ENCODE measurements around the gene PTPN22. TPM values are rescaled to one million over a fixed set of nuclear protein-coding genes. Genes with fewer than 3 reads are reported as not detected.
A peak's percentile ranks its signal among the peaks of the same experiment; 100 is the strongest.

Gene PTPN22
- total and polyA plus RNA-seq, 2 donors from 2014 or later, result 0.32 to 6.6 TPM

DNA sequence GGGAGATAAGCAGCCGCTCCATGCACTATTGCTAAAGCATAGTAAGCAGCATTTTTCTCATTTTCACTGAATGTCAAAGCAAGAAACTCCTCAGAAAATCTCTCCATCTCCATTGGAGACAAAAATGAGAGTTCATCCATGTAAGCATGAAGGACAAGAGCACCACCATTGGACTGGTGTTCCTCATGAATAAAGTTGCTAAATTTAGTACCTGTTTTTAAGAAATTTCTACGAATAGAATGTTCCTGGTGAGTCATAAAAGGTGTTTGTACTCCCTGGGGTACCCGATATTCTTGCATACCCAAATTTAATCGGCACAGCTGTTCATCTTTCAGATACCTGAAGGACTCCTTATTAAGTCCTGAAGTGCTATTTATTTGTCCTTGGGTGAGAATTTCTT is 74.0 kb downstream of the PTPN22 start:
- no peak overlapping the region for H3K27ac ChIP-seq (ENCODE audit: low read depth in 2 of 2, low read length in 2 of 2)
- no peak for DNase-seq
- no peak for FAIRE-seq
- H3K9me3 ChIP-seq (ENCODE audit: control insufficient read depth in 2 of 3, insufficient read depth in 1 of 3, low read length in 3 of 3), result no peaks in the 10 kb centered on the region
- H3K4me1 ChIP-seq (ENCODE audit: control insufficient read depth in 2 of 3, insufficient read depth in 2 of 3, low read depth in 1 of 3, low read length in 3 of 3), result peaks cover 0 to 20% (median 13%) of the 10 kb centered on the region in 3 donors
- H3K36me3 ChIP-seq (ENCODE audit: control insufficient read depth in 2 of 3, insufficient read depth in 3 of 3, low read length in 3 of 3), result peaks cover 3 to 7% (median 6%) of the 10 kb centered on the region in 3 donors
- no peaks in the 10 kb centered on the region for H3K27me3 ChIP-seq (ENCODE audit: control insufficient read depth, insufficient read depth, low read length)
- no peak overlapping the region for H3K9ac ChIP-seq (ENCODE audit: low read length in 3 of 3)
- no peak overlapping the region for H3K4me3 ChIP-seq (ENCODE audit: low read length in 3 of 3)
- TF ChIP-seq, protein P1, sequence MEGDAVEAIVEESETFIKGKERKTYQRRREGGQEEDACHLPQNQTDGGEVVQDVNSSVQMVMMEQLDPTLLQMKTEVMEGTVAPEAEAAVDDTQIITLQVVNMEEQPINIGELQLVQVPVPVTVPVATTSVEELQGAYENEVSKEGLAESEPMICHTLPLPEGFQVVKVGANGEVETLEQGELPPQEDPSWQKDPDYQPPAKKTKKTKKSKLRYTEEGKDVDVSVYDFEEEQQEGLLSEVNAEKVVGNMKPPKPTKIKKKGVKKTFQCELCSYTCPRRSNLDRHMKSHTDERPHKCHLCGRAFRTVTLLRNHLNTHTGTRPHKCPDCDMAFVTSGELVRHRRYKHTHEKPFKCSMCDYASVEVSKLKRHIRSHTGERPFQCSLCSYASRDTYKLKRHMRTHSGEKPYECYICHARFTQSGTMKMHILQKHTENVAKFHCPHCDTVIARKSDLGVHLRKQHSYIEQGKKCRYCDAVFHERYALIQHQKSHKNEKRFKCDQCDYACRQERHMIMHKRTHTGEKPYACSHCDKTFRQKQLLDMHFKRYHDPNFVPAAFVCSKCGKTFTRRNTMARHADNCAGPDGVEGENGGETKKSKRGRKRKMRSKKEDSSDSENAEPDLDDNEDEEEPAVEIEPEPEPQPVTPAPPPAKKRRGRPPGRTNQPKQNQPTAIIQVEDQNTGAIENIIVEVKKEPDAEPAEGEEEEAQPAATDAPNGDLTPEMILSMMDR (IDR thresholded peaks at IDR 0.05; ENCODE audit: borderline replicate concordance, extremely low read depth, insufficient read depth), result no peak
- intact Hi-C loops (cut with DNase I), result no loop called here

DNA sequence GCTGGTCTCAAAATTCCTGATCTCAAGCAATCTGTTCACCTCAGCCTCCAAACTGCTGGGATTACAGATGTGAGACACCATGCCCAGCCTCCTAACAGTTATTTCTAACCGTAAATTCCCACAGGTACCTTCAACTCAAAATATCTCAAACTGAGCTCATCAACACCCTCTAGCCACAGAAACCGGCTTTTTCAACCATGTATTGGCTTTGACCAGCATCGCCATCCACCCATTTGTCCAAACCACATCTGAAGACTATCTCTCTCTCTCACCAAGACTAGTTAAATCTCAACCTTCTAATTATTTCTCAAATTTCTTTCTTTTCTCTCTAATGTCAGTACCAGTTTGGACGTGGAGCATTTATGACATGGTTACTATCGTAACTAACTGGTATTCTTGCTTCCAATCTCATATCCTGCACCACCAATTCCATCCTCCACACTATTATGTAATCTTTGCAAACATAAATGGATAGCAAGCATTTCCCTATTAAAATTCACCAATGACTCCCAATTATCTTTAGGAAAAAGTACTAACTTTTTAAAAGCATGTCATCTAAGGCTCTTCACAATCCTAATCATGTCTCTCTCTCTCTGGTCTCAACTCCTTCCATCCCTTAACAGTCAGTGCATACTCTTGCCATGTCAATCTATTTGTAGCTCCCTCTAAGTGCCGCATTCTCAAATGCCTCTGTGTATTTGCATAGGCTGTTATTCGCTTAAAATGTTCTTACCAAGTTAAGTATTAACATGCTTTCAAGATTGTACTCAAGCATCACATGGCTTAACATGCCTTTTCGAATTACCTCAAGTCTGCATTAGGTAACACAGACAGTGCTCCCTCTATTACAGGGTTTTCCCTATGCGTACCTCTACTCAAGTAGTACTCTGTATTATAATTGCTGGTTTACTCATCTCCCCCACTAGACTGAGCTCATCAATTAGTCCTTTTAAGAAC is 77.4 kb downstream of the PTPN22 start:
- no peaks in the 10 kb centered on the region for H3K9me3 ChIP-seq (ENCODE audit: control insufficient read depth in 2 of 3, insufficient read depth in 1 of 3, low read length in 3 of 3)
- H3K9ac ChIP-seq (ENCODE audit: low read length in 3 of 3), result peak overlapping the region in 1 of 3 donors; percentile 6
- H3K4me3 ChIP-seq (ENCODE audit: low read length in 3 of 3), result peak overlapping the region in 1 of 3 donors; percentile 4
- H3K27me3 ChIP-seq (ENCODE audit: control insufficient read depth, insufficient read depth, low read length), result no peaks in the 10 kb centered on the region
- TF ChIP-seq, protein P1 (IDR thresholded peaks at IDR 0.05; ENCODE audit: borderline replicate concordance, extremely low read depth, insufficient read depth), result no peak
- H3K36me3 ChIP-seq (ENCODE audit: control insufficient read depth in 2 of 3, insufficient read depth in 3 of 3, low read length in 3 of 3), result peaks cover 3 to 7% (median 6%) of the 10 kb centered on the region in 3 donors
- peaks cover 0 to 20% (median 13%) of the 10 kb centered on the region in 3 donors for H3K4me1 ChIP-seq (ENCODE audit: control insufficient read depth in 2 of 3, insufficient read depth in 2 of 3, low read depth in 1 of 3, low read length in 3 of 3)
- peak in 2 of 5 donors; percentile 36 to 55 for DNase-seq
- FAIRE-seq, result peak; percentile 80
- intact Hi-C loops (cut with DNase I), result no loop called here
- peak overlapping the region; percentile 37 for H3K27ac ChIP-seq (ENCODE audit: low read depth in 2 of 2, low read length in 2 of 2)

DNA sequence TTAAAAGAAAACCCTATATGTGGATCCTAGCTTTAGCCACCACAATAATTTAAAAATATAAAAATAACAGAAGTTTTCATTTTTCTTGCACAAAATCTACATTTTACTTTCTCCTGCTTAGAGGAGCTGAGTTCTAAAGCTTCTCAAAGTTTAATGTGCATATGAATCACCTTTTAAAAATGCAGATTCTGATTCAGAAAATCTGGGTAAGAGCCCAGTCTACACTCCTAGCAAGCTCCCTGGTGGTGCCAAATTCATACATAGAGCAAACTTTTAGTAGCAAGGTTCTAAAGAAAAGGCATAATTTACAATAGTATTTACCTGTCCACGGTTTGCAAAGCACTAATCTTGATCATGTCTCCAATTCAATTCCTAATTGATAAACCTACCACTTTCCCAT is 78.5 kb downstream of the PTPN22 start:
- H3K9ac ChIP-seq (ENCODE audit: low read length in 3 of 3), result no peak overlapping the region
- H3K4me1 ChIP-seq (ENCODE audit: control insufficient read depth in 2 of 3, insufficient read depth in 2 of 3, low read depth in 1 of 3, low read length in 3 of 3), result peaks cover 0 to 20% (median 13%) of the 10 kb centered on the region in 3 donors
- no peak overlapping the region for H3K27ac ChIP-seq (ENCODE audit: low read depth in 2 of 2, low read length in 2 of 2)
- H3K27me3 ChIP-seq (ENCODE audit: control insufficient read depth, insufficient read depth, low read length), result no peaks in the 10 kb centered on the region
- H3K9me3 ChIP-seq (ENCODE audit: control insufficient read depth in 2 of 3, insufficient read depth in 1 of 3, low read length in 3 of 3), result no peaks in the 10 kb centered on the region
- TF ChIP-seq, protein P1 (IDR thresholded peaks at IDR 0.05; ENCODE audit: borderline replicate concordance, extremely low read depth, insufficient read depth), result no peak
- H3K36me3 ChIP-seq (ENCODE audit: control insufficient read depth in 2 of 3, insufficient read depth in 3 of 3, low read length in 3 of 3), result peaks cover 3 to 7% (median 6%) of the 10 kb centered on the region in 3 donors
- no peak overlapping the region for H3K4me3 ChIP-seq (ENCODE audit: low read length in 3 of 3)
- no peak for DNase-seq
- no peak for FAIRE-seq
- intact Hi-C loops (cut with DNase I), result no loop called here

Data from kidney (tissue), 14 donors.